GM18511 (cell line): ENCODE measurements around the gene ZC3H18.

Experiments used
- ATAC-seq: cut with Tn5 transposase; IDR thresholded peaks from one replicate; pipeline ENCODE4 v1.9.1; 2021; ENCODE audit warnings: mild to moderate bottlenecking, moderate library complexity; ENCODE audit not compliant: unreplicated experiment

ZC3H18 gene

DNA sequence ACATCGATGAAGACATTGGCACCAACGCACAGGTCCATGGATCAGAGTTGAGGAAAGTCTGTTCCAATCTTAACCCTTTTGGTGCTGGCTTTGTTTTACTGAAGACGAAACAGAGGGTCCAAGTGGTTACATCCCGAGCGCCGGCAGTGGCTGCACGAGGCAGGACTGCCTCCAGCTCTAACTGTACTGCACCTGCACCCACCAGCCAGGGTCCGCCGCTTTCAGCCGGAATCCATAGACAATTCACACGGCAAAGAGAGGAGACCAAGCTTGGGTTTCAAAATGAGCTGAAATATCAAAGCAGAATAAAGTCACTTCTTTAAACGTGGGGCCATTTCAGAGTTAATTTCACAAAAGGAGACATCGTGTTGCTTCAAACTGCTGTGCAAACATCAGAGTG is 21.2 kb upstream of the ZC3H18 start:
- no peak for ATAC-seq

DNA sequence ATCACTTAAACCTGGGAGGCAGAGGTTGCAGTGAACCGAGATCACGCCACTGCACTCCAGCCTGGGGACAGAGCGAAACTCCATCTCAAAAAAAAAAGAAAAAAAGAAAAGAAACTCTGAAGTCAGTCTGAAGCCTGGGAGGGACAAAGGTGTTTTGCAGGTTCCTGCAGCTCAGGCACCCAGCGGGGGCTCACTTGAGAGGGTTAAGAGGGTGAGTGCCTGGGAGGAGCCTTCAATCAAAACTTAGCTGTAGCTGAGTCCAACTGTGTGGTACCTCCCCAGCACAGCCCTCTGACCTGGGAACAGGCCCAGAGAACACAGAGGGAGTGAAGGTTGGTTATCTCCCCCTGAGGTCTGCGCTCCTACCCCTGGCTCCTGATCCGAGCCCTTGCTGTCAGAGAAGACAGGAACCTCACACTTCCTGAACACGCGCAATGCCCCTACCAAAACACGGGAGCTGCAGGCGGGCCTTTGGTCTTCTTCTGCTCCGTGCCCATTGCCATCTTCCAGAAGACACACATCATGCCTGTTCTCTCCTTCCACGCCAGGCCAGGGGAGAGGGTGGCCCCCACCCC is 20.4 kb upstream of the ZC3H18 start:
- no peak for ATAC-seq

DNA sequence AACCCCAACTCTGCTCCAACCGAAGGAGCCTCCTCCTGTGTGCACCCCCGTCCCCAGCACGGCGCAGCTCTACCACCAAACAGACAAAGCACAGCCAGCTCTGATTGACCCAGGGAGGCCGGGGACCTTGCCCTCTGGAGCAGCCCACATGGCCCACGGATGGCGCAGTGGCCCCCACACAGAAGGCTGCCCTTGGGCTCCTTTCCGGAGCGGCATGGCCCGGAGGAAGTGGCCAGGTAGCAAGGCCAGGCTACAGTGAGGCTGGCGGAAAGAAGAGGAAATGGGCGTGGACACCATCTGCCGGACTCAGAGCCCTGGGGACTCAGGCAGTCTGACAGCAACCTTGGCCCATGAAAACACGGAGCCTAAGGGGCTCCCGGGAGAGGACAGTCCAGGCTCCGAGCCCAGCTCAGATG is 19.9 kb upstream of the ZC3H18 start:
- ATAC-seq = no peak

DNA sequence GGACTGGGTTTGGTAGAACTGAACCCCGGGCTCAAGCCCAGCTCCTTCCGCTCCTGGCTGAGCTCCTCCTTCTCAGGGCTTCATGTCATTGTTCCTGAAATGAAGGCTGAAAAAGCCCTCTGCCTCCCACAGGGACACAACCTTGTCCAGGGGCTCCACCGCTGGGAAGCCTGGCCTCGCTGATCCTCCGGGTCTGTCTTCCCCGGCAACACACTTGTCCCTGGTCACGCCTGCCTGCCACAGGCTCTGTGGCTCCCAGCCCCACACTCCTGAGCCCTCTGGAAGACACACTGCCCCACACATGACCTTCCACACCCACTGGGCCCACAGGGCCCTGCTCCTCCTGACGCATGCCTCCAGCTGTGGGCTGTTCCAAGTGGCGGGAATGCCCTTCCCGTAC is 18.0 kb upstream of the ZC3H18 start:
- no peak for ATAC-seq

DNA sequence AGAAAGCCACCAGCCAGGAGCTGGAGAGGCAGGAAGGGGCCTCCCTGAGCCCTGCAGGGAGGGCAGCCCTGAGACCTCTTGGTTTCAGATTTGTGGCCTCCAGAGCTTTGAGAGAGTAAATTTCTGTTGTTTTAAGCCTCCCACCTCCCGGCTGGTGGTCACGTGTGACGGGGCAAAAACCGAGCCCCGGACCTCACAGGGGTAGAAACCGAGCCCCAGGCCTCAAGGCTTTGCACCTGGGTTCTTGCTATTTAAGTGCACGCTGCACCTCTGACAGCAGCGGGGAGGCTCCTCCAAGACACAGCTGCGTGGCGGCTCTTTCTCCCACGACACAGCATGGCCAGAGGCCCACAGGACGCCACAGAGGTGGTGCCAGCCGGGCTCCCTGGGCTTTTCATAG is 17.4 kb upstream of the ZC3H18 start:
- no peak for ATAC-seq

DNA sequence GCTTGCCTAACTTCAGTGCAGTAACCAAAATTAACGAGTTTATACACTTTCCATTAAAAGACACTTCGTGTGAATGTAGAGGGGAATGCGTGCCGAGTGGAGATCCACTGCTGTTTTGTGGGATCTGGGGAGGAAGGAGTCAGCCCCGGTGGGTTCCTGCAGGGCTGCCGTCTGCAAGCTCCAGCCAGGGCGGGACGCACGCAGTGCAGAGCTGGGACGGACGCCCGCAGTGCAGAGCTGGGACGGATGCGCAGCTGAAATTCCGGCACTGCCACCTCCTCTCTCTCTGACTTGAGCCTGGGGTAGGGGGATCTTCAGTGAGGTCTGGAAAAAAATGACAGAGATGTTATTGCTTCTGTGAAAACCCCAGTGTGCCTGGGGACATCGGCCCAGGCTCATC is 16.5 kb upstream of the ZC3H18 start:
- no peak for ATAC-seq

DNA sequence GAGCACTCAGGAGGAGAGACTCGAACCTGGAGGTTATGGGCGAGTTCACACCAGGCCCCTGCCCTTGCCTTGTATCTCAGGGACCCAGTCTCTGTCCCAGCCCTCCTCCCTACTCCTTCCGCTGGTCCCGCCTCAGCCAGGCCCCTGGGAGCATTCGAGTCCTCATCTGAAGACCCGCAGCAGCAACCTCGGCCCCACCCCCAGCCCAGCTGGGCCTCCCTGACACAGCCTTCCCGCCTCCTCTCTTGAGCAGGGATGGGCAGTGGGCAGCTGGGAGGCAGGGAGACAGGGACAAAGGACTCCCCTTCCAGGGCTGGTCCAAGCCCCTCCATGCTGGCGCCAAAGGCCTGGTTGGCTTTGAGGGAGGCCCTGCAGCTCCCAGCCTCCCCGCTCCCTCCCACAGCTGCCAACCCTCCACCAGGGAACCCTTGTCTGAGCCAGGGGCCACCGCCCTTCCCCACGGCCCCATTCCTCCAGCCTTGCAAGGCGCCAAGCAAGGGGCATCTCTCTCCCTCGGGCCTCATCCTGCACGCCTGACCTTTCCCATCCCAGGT is 15.4 kb upstream of the ZC3H18 start:
- ATAC-seq = no peak

DNA sequence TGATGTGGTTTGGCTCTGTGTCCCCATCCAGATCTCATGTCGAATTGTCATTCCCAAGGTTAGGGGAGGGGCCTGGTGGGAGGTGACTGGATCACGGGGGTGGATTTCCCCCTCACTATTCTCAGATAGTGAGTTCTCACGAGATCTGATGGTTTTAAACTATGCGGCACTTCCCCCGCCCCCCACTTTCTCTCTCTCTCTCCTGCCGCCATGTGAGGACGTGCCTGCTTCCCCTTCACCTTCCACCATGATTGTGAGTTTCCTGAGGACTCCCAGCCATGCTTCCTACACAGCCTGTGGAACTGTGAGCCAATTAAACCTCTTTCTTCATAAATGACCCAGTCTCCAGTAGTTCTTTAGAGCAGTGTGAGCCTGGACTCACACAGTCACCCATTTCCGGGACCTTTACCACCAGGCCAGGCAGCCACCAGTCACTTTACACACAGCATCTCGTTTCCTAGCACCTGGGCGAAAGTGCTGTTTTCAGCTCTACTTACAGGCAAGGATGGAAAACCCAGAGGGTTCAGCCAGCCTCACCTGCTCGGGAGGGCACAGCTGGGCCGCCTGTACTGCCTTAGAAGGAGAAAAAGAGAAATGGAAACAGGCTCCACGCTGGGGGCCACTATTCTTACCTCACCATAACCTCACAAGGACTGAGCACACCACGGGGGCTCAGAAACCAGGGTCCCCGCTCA is 13.8 kb upstream of the ZC3H18 start:
- no peak for ATAC-seq

DNA sequence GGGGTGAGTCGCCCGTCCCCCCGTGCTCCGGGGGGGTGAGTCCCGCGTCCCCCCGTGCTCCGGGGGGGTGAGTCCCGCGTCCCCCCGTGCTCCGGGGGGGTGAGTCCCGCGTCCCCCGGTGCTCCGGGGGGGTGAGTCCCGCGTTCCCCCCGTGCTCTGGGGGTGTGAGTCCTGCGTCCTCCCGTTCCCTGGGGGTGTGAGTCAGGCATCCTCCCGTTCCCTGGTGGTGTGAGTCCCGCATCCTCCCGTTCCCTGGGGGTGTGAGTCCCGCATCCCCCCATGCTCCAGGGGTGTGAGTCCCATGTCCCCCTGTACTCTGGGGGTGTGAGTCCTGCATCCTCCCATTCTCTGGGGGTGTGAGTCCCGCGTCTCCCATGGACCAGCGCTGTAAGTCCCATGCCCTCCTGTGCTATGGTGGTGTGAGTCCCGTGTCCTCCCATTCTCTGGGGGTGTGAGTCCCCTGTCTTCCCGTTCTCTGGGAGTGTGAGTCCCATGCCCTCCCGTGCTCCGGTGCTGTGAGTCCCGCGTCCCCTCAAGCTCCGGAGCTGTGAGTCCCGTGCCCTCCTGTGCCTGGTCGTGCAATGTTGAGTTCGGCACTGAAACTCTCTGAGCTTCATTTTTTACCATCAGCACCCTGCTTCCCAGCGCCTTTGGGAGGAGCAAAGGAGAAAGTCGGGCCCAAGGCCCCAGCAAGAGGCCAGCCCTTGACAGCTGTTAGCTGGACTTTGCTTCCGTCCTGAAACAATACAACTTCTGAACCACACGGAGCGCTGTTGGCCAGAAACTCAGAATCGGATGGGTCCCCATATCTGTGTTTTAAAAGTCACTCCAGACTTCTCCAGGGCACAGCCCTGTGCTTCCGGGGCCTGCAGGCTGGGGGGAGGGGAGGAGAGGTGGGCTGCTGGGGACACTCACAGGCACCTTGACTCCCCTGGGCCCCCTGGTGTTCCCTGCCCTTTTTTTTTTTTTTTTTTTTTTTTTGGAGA is 11.5 kb upstream of the ZC3H18 start:
- ATAC-seq = no peak

DNA sequence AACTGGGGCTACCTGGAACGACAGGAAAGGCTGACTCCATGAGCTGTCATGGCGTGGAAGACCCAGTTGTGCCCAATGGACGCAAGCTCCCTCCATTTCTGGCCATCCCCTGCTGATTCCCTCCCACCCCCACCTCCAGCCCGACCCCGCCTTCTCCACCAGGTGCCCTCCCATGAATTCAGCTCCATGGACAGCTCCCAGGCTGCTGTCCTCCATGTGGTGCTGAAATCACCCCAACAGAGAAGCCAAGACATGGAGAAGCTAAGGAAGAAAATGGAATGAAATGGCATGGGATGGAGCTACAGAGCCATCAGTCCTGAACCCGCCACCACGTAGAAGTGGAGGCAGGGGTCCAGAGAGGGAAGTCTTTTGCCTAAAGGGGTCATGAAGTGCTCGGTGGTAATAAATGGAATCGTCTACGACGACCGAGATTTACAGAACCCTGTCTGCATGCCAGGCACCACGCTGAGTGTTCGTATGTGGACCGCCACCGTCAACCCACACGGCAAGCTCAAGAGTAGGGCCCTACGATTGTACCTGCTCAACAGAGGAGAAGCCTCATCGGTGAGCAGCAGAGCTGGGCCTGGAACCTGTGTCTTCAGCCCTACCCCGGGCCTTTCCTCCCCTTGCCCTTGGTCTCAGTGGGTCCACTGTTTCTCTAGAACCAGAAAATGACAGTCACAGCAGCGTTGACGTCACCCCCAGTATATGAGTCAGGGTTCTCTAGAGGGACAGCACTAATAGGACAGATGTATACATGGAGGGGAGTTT is 9.3 kb upstream of the ZC3H18 start:
- ATAC-seq = no peak

DNA sequence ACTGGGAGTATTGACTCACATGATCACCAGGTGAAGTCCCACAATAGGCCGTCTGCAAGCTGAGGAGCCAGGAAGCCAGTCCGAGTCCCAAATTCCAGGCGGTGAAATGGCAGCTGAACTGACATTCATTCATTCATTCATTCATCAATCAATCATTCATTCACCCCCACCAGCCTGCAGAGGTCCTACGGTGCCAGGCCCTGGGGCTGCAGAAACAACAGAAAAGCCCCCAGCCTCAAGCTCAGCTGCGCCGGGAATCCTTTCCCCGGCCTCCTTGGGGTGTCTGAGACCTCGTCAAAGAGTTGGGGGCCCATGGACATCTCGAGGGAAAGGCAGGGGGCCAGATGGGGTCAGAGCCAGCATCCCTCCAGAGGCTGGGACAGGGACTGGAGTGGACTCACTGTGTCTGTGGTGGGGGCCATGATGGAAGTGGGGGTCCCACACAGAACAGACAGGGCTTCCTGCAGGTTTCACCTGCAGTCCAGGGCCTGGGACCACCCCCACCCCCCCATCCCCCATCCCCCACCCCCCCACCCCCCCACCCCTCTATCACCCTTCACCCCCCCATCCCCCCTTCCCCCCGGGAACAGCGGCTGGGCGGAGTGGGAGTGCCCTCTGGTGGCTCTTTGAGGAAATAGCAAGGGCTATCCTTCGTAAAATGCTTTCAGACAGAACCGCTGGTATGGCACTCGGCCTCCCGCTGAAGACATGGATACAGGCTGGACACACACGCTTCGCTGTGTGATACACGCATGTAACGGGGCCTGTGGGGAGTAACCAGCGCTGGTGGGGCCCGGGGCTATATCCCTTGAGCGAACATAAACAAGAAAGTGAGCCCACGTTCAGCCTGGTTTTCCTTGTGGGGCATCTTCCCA is 8.5 kb upstream of the ZC3H18 start:
- no peak for ATAC-seq

DNA sequence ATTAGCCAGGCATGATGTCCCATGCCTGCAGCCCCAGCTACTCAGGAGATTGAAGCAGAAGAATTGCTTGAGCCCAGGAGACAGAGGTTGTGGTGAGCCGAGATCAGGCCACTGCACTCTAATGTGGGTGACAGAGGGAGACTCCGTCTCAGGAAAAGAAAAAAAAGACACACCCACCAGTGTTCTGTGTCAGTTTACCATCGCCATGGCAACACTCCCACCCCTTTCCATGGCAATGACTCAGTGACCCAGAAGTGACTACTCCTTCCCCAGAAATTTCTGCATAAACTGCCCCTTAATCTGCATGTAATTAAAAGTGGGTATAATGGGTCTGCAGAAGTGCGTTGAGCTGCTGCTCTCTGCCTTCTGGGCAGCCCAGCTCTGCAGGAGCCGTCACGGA is 4.0 kb upstream of the ZC3H18 start:
- no peak for ATAC-seq

DNA sequence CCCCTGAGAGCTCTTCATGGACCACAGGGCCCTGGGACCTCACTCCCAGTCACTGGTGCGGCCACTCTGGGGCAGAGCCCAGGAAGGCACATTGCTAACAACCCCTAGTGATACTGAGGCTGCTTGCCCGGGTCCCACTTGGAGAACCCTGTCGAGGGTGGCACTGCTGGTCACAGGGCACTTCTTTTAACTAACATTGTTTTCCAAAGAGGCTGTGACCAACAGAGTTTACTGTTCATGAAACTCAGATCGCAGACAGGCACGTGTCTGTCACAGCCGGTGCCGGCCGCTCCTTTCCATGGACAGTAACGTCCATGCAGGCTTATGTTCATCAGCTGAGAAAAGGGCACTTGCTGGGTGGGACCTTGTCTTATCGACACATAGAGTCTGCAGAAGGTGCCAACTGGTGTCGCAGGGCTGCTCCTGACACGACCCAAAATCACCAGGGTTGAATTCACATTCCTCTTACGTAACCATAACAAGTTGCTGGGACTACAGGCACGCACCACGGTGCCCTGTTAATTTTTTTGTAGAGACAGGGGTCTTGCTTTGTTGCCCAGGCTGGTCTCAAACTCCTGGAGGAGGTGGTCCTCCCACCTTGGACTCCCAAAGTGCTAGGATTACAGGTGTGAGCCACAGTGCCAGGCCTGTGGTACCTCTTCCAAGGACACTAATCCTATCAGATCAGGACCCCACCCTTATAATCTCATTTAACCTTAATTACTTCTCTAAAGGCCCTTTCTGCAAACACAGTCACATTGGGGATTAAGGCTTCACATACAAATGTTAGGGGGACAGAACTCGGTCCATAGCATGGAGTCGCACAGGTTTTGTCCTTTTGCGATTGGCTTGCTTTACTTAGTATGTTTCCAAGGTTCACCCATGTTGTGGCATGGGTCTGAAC is 1.2 kb upstream of the ZC3H18 start:
- no peak for ATAC-seq

DNA sequence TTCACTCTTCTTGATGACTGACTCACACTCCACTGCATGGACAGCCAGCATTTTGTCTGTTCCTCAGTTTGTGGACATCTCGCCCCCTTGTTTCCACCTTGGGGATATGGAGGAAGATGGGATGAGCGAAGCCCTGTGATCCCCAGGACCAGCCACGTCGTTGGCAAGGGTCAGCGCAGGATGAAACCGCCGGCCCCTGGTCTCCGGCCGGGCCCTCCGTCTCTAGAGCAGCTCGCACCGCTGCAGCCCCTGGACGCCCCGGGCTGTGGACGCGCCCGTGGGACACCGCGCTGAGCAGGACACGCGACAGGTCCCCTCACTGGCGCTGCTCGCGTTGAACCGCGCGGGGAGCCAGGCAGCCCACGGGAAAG is 604 bp upstream of the ZC3H18 start:
- peak; percentile 40 for ATAC-seq

DNA sequence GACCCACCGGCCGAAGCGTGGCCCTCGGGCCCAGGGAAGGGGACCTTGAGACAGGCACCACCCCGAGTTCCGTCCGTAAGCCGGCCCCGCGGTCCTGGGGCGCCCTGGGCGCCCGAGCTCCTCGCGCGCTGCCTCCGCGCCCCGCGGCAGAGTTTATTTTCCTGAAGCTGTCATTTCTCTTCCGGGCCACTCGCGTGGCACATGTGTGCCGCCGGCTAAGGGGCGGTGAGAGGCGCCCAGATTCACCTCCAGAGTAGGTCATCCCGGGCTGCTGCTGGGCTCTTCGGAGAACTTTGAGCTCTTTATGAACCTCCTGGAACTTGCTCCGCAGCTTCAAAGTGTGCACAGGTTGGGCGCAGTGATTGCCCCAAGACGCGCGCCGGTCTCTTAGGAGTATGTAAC is 489 bp downstream of the ZC3H18 start:
- no peak for ATAC-seq

DNA sequence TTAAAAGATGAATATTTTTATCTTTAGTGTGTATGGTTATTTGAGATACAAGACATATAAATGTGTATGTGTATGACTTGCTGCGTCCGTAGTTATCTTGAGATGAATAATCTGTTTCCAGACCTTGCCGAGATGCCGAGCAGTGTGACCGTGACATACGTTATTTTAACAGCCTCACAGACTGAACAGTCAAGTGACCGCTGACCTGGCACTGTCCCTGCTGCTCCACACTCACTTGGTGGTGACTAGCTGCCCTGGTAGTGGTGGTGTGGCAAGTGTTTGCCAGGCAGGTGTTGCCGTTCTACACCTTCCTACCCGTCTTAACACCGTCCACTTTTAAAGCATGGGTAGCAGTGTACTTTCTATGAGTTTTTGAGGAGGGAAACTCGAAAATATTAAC is 5.0 kb downstream of the ZC3H18 start:
- ATAC-seq = no peak

DNA sequence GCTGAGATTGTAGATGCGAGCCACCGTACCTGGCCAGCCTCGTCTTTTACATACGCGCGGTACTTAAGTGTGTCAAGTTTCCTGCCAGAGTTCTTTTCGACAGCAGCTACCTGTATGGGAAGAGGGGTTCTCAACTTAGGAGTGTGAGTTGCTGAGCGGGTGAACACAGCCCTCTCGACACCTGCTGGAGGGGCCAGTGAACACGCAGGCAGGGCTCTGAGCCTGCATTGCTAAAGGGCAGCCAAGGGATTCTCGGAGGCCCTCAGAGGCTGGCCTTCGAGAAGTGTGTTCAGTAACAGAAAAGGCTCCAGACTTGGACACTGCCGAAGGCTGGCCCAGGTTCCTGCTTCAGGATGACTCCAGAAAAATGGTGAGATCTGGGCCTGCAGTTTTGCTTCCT is 6.1 kb downstream of the ZC3H18 start:
- no peak for ATAC-seq

DNA sequence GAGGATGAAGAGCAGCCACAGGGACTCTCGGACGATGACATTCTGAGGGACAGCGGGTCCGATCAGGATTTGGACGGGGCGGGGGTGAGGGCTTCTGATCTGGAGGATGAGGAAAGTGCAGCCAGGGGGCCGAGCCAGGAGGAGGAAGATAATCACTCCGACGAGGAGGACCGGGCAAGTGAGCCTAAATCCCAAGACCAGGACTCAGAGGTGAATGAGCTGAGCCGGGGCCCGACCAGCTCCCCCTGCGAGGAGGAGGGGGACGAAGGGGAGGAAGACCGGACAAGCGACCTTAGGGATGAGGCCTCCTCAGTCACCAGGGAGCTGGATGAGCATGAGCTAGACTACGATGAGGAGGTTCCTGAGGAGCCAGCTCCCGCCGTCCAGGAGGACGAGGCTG is 7.0 kb downstream of the ZC3H18 start:
- no peak for ATAC-seq
